OCI-LY3 (cell line): Measurements from ENCODE around the gene DHRSX.

Experiments used
- H2AFZ ChIP-seq: fragments of 200-600, 300-600 bp; shearing (Covaris generic); 2 replicates; pipeline ENCODE4 v1.6.0; 2014; ENCODE audit warnings: antibody characterized with exemption, low read depth, low read length
- H3K27ac ChIP-seq: fragments of 200-600, 300-600 bp; sonication (generic); 2 replicates; pipeline ENCODE4 v1.5.1; 2014; ENCODE audit warnings: mild to moderate bottlenecking, low read length, moderate library complexity, mixed read lengths
- H3K27me3 ChIP-seq: fragments of 200-600, 300-600 bp; sonication (generic); 2 replicates; pipeline ENCODE4 v1.6.1; 2014; ENCODE audit warnings: low read depth, low read length, mixed read lengths
- H3K36me3 ChIP-seq: fragments of 200-600, 300-600 bp; sonication (generic); replicated peaks from 2 replicates; pipeline ENCODE3; 2014; ENCODE audit warnings: low read depth, low read length, mixed read lengths
- H3K4me1 ChIP-seq: fragments of 300-600, 200-600 bp; sonication (generic); 2 replicates; pipeline ENCODE4 v1.6.1; 2014; ENCODE audit warnings: low read length, mixed read lengths
- H3K4me2 ChIP-seq: fragments of 200-600, 300-600 bp; sonication (generic); 2 replicates; pipeline ENCODE4 v1.6.1; 2014; ENCODE audit warnings: low read length, mixed read lengths
- H3K4me3 ChIP-seq: fragments of 300-600, 200-600 bp; sonication (generic); 2 replicates; pipeline ENCODE4 v1.5.1; 2014; ENCODE audit warnings: antibody characterized with exemption, mild to moderate bottlenecking, low read length, moderate library complexity
- H3K79me2 ChIP-seq: fragments of 300-600, 200-600 bp; shearing (Covaris generic); 2 replicates; pipeline ENCODE4 v1.6.1; 2014; ENCODE audit warnings: mild to moderate bottlenecking, low read length, mixed read lengths
- H3K9ac ChIP-seq: fragments of 300-600, 200-600 bp; shearing (Covaris generic); 2 replicates; pipeline ENCODE4 v1.6.0; 2014; ENCODE audit warnings: mild to moderate bottlenecking, low read length, moderate library complexity
- H3K9me3 ChIP-seq: fragments of 200-600, 300-600 bp; shearing (Covaris generic); 2 replicates; pipeline ENCODE4 v1.6.1; 2014; ENCODE audit warnings: low read length, mixed read lengths; ENCODE audit not compliant: insufficient read depth
- H4K20me1 ChIP-seq: fragments of 200-600, 300-600 bp; sonication (generic); 2 replicates; pipeline ENCODE4 v1.6.1; 2016; ENCODE audit warnings: low read length, mixed read lengths; ENCODE audit not compliant: insufficient read depth
- EZH2phosphoT487 ChIP-seq: fragments of 200-600 bp; shearing (Covaris generic); IDR thresholded peaks from 2 replicates; pipeline ENCODE4 v1.6.1; 2018; ENCODE audit warnings: antibody characterized with exemption, mixed run types, low read depth
- TF ChIP-seq, protein P1 (sequence below): fragments of 200-600, 300-600 bp; sonication (generic); IDR thresholded peaks from 2 replicates; pipeline ENCODE4 v1.5.1; 2014; ENCODE audit warnings: antibody characterized with exemption, low read length, low read depth

Gene DHRSX

DNA sequence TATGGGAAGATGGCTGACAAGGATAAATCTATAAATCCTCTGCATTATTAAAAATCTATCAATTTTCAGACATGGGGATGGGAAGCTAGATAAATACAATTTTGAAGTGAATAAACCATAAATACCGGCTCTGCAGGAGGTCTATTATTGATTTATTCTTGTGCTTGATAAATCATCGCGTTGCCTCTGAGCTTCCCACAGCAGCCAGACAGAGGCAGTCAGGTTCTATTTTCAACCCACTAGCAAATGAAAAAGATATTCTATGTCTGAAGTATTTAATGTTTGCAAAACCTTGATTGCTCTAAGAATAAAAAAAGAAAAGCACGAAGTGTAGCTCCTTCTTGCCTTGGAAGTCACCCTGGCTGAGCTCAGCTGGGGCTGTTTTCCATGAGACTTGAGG, 216.2 kb downstream of the DHRSX start:
- Histone ChIP-seq H3K27me3 (no peaks in the 10 kb centered on the region), H3K4me2 (no peak overlapping the region), H3K9ac (no peak overlapping the region), H3K27ac (no peak overlapping the region), H2AFZ (no peak overlapping the region), H4K20me1 (0 out of 2 replicates have a peak, but pooled peaks cover 6% of the 10 kb centered on the region), H3K79me2 (no peaks in the 10 kb centered on the region), H3K4me3 (no peak overlapping the region), H3K9me3 (no peaks in the 10 kb centered on the region), H3K36me3 (peaks cover 22% of the 10 kb centered on the region), H3K4me1 (no peaks in the 10 kb centered on the region)
- TF ChIP-seq EZH2phosphoT487 = no peak
- TF ChIP-seq, protein P1, sequence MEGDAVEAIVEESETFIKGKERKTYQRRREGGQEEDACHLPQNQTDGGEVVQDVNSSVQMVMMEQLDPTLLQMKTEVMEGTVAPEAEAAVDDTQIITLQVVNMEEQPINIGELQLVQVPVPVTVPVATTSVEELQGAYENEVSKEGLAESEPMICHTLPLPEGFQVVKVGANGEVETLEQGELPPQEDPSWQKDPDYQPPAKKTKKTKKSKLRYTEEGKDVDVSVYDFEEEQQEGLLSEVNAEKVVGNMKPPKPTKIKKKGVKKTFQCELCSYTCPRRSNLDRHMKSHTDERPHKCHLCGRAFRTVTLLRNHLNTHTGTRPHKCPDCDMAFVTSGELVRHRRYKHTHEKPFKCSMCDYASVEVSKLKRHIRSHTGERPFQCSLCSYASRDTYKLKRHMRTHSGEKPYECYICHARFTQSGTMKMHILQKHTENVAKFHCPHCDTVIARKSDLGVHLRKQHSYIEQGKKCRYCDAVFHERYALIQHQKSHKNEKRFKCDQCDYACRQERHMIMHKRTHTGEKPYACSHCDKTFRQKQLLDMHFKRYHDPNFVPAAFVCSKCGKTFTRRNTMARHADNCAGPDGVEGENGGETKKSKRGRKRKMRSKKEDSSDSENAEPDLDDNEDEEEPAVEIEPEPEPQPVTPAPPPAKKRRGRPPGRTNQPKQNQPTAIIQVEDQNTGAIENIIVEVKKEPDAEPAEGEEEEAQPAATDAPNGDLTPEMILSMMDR = no peak

DNA sequence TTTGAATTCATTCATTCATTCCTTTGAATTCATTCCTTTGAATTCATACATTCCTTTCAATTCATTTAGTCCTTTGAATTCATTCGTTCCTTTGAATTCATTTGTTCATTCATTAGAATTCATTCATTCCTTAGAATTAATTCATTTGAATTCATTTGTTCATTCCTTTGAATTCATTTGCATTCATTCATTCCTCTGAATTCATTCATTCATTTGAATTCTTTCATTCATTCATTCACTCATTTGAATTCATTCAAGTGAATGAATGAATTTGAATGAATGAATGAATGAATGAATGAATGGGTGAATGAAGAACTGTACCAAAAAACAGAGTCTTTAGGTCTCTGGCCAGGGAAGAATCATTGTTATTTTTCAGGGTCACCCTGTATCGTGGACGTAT, 216.6 kb downstream of the DHRSX start:
- Histone ChIP-seq H3K9ac (no peak overlapping the region), H3K79me2 (no peaks in the 10 kb centered on the region), H3K4me1 (no peaks in the 10 kb centered on the region), H3K9me3 (no peaks in the 10 kb centered on the region), H3K36me3 (peaks cover 19% of the 10 kb centered on the region), H3K4me2 (no peak overlapping the region), H2AFZ (no peak overlapping the region), H3K4me3 (no peak overlapping the region), H4K20me1 (0 out of 2 replicates have a peak, but pooled peaks cover 6% of the 10 kb centered on the region), H3K27me3 (no peaks in the 10 kb centered on the region), H3K27ac (no peak overlapping the region)
- TF ChIP-seq EZH2phosphoT487 = no peak
- TF ChIP-seq, protein P1 = no peak

DNA sequence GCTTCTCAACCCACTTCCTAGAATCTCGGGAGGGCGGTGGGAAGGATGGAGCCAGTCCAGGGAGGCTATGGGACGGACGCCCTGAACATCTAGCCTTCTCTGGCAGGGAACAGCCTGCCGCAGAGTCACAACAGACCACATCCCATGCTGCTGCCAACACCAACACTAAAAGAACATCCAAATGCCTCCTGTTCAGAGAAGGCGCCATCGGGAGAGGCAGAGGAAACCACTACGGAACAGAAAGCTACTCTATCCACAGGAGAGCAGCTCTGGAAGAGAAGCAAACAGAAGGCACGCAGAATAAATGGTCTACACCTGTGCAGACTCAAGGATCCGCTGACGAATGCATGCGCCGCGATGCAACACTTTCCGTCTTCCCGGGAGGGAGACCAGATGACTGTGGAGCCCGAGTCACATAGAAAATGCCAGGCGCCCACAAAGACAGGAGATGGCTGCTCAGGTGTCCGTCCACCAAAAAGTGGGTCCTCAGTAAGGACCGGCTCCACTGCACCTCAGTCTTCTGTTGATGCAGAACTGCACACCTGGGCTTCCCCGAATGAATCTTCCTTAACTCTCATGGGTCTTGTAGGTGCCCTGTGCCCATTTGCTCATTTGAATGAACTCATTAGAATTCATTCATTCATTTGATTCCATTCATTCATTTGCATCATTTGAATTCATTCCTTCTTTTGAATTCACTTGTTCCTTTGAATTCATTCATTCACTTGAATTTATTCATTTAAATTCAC, 217.5 kb downstream of the DHRSX start:
- 0 out of 2 replicates have a peak, but pooled peaks cover 6% of the 10 kb centered on the region for H4K20me1 ChIP-seq

DNA sequence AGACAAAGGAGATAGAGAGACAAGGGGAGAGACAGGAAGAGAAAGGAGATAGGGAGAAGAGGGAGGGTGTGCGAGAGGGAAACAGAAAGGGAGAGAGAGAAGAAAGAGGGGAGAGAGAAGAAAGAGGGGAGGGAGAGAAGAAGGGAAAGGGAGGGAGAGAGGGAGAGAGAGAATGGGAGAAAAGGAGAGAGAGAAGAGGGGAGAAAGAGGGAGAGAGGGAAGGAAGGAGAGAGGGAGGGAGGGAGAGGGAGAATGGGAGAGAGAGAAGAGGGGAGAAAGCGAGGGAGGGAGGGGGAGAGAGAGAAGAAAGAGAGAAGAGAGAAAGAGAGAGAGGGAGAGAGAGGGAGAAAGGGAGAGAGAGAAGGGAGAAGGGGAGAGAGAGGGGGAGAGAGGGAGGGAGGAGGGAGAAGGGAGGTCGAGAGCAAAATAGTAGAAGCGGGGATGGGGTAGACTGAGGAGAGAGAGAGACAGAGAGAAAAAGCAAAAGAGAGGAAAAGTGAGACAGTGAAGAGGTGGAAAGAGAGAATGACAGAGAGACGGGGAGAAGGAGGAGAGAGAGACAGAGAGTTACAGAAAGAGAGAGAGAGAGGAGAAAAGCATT, 218.2 kb downstream of the DHRSX start:
- H3K9me3 ChIP-seq = no peaks in the 10 kb centered on the region
- no peak overlapping the region for H3K4me2 ChIP-seq
- H3K27ac ChIP-seq = no peak overlapping the region
- no peak overlapping the region for H3K9ac ChIP-seq
- H3K79me2 ChIP-seq = no peaks in the 10 kb centered on the region
- H3K27me3 ChIP-seq = no peaks in the 10 kb centered on the region
- no peak for TF ChIP-seq EZH2phosphoT487
- TF ChIP-seq, protein P1 = no peak
- 0 out of 2 replicates have a peak, but pooled peaks cover 6% of the 10 kb centered on the region for H4K20me1 ChIP-seq
- H3K4me3 ChIP-seq = no peak overlapping the region
- no peaks in the 10 kb centered on the region for H3K4me1 ChIP-seq
- no peak overlapping the region for H2AFZ ChIP-seq
- peaks cover 17% of the 10 kb centered on the region for H3K36me3 ChIP-seq

More for the DNA sequence above, 217.5 kb downstream of the DHRSX start:
- peaks cover 19% of the 10 kb centered on the region for H3K36me3 ChIP-seq
- no peak overlapping the region for H3K4me3 ChIP-seq
- H3K27me3 ChIP-seq = no peaks in the 10 kb centered on the region
- no peaks in the 10 kb centered on the region for H3K9me3 ChIP-seq
- H3K27ac ChIP-seq = no peak overlapping the region
- no peak overlapping the region for H3K9ac ChIP-seq
- H3K4me2 ChIP-seq = no peak overlapping the region
- H2AFZ ChIP-seq = no peak overlapping the region
- TF ChIP-seq, protein P1 = no peak
- TF ChIP-seq EZH2phosphoT487 = no peak
- no peaks in the 10 kb centered on the region for H3K4me1 ChIP-seq
- H3K79me2 ChIP-seq = no peaks in the 10 kb centered on the region
